GM12878 (cell line): ENCODE results near the gene REM1. TPM values are rescaled to one million over a fixed set of nuclear protein-coding genes. Genes with fewer than 3 reads are reported as not detected.

Source experiments
- ASH2L ChIP-seq: fragments of 300-600, 200-600 bp; sonication (generic); IDR thresholded peaks from 2 replicates; pipeline ENCODE4 v1.6.1; 2017; ENCODE audit warnings: low read depth, mild to moderate bottlenecking, borderline replicate concordance
- BCLAF1 ChIP-seq: fragments of 450-650 bp; IDR thresholded peaks from 2 replicates; pipeline ENCODE4 v1.6.1; 2017; ENCODE audit warnings: antibody characterized with exemption, mild to moderate bottlenecking, moderate library complexity
- CBFB ChIP-seq: IDR thresholded peaks from 2 replicates; pipeline ENCODE4 v1.6.1; 2016; ENCODE audit warnings: antibody characterized with exemption, low read depth
- CREM ChIP-seq: IDR thresholded peaks from 2 replicates; pipeline ENCODE4 v1.6.1; 2014; ENCODE audit warnings: antibody characterized with exemption, low read depth
- EED ChIP-seq: sonication (generic); IDR thresholded peaks from 2 replicates; pipeline ENCODE4 v1.6.1; 2016; ENCODE audit warnings: antibody characterized with exemption, low read depth
- EGR1 ChIP-seq, 2 experiments: IDR thresholded peaks; 1 replicate in 1 of 2; 2 replicates in 1 of 2; pipeline ENCODE4 v1.6.1; 2011 to 2012; ENCODE audit warnings: low read depth in 2 of 2, low read length in 2 of 2, borderline replicate concordance in 1 of 2, mild to moderate bottlenecking in 1 of 2, moderate library complexity in 1 of 2
- ELK1 ChIP-seq: IDR thresholded peaks from 2 replicates; pipeline ENCODE4 v1.6.1; 2012; ENCODE audit warnings: low read depth, low read length, improper control_type of control experiment
- EZH2 ChIP-seq: IDR thresholded peaks from 2 replicates; pipeline ENCODE4 v1.6.1; 2012; ENCODE audit warnings: low read depth, mild to moderate bottlenecking, control low read depth, inconsistent platforms, low read length, borderline replicate concordance; ENCODE audit not compliant: control insufficient read depth
- FOS ChIP-seq: IDR thresholded peaks from 3 replicates; pipeline ENCODE4 v1.6.1; 2011; ENCODE audit warnings: borderline replicate concordance; ENCODE audit not compliant: insufficient read length; ENCODE audit errors: extremely low read depth
- IKZF2 ChIP-seq, 2 experiments: fragments of 450-650 bp; IDR thresholded peaks; 2 replicates each; pipeline ENCODE4 v1.6.1; 2017; ENCODE audit warnings: mild to moderate bottlenecking in 2 of 2, moderate library complexity in 2 of 2
- NR2C2 ChIP-seq: IDR thresholded peaks from 2 replicates; pipeline ENCODE4 v1.6.1; 2011; ENCODE audit warnings: borderline replicate concordance, low read depth; ENCODE audit not compliant: control insufficient read depth, insufficient read length
- POLR2A ChIP-seq: IDR thresholded peaks from 2 replicates; pipeline ENCODE4 v1.6.1; 2011; ENCODE audit warnings: low read depth, mild to moderate bottlenecking, low read length
- RB1 ChIP-seq: fragments of 450-650 bp; formaldehyde crosslinking; IDR thresholded peaks from 2 replicates; pipeline ENCODE4 v1.6.1; 2017; ENCODE audit warnings: mild to moderate bottlenecking, borderline replicate concordance
- RELA ChIP-seq: fragments of 450-650 bp; IDR thresholded peaks from 2 replicates; pipeline ENCODE4 v1.8.0; 2014; ENCODE audit warnings: borderline replicate concordance; ENCODE audit not compliant: partially characterized antibody
- REST ChIP-seq: IDR thresholded peaks from 2 replicates; pipeline ENCODE4 v1.6.1; 2012; ENCODE audit warnings: mild to moderate bottlenecking, low read depth, low read length
- STAT1 ChIP-seq: fragments of 450-650 bp; conservative IDR thresholded peaks from 2 replicates; pipeline ENCODE4 v1.6.1; 2014; ENCODE audit warnings: antibody characterized with exemption, mild to moderate bottlenecking
- TAF1 ChIP-seq: IDR thresholded peaks from 2 replicates; pipeline ENCODE4 v1.6.1; 2011; ENCODE audit warnings: mild to moderate bottlenecking, low read depth, low read length, borderline replicate concordance
- TBL1XR1 ChIP-seq: IDR thresholded peaks from 2 replicates; pipeline ENCODE4 v1.6.1; 2012; ENCODE audit warnings: low read depth, low read length, improper control_type of control experiment
- YBX1 ChIP-seq: fragments of 450-650 bp; IDR thresholded peaks from 2 replicates; pipeline ENCODE4 v1.6.1; 2016; ENCODE audit warnings: antibody characterized with exemption
- ZNF274 ChIP-seq: IDR thresholded peaks from one replicate; pipeline ENCODE4 v1.8.0; 2011; ENCODE audit not compliant: insufficient read length, insufficient read depth
- ZNF384 ChIP-seq: IDR thresholded peaks from 2 replicates; pipeline ENCODE4 v1.6.1; 2012; ENCODE audit warnings: low read depth, mild to moderate bottlenecking, low read length, improper control_type of control experiment, borderline replicate concordance
- polyA plus RNA-seq, 11 experiments: library from polyadenylated mRNA; depleted of rRNA in 4 of 11; unstranded in 6 of 11; stranded (reverse) in 5 of 11; fragments of >200 nt; fragmentation: Nextera tagmentation in 4 of 11; fragmentation: Illumina TruSeq in 1 of 11; extraction: Ambion mirVana in 4 of 11; extraction: Trizol in 1 of 11; gene quantifications; 1 replicate in 1 of 11; 2 replicates in 10 of 11; pipeline versions ENCODE4 v1.2.1 to v1.2.3, GENCODE V29; 2011 to 2016; ENCODE audit warnings: inconsistent platforms in 2 of 11, missing spikeins in 2 of 11, low read depth in 1 of 11
- total RNA-seq, 4 experiments: library from RNA; depleted of rRNA in 3 of 4; stranded (reverse); fragments of >200 nt in 3 of 4; fragmentation: Illumina TruSeq in 1 of 4; extraction: Trizol in 1 of 4; gene quantifications; 2 replicates each; pipeline versions ENCODE4 v1.2.1 to v1.2.3, GENCODE V29; 2013 to 2021
- TF ChIP-seq, protein P1 (sequence below): IDR thresholded peaks from 2 replicates; pipeline ENCODE4 v1.6.1; 2012; ENCODE audit warnings: low read depth, low read length, improper control_type of control experiment

Gene REM1
- total and polyA plus RNA-seq, 10 of the 15 experiments (the other 5 are each of a cell fraction or from before 2014, with no cell fraction given), result not detected

DNA sequence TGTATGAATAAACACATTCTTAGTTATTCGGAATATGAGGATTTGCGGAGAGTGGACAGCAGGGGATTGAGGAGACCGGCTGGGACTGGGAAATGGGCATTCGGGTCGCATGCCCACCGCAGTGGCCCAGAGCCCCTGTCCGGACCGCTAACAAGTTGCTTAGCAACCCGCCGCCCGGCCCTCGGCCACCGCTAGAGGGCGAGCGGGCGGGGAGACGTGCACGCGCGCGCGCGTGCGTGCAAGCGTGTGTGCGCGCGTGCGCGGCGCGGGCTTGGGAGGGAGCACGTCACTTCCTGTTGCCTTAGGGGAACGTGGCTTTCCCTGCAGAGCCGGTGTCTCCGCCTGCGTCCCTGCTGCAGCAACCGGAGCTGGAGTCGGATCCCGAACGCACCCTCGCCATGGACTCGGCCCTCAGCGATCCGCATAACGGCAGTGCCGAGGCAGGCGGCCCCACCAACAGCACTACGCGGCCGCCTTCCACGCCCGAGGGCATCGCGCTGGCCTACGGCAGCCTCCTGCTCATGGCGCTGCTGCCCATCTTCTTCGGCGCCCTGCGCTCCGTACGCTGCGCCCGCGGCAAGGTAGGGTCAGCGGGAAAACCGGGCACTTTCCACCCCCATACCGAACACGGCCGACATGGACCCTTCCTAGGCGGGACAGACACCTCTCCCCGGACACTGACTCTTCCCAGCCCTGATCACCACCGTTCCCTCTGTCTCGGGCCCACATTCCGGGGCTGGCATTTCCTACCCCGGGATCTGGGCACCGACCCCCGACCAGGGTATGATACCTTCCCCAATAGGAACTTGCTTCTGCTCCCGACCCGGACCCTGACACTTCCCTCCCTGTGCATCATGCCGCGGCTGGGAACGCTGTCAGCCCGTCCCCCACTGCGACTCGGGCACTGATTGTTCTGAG, 39.3 kb downstream of the REM1 start, which contains the start of gene HM13 (continued):
- TF ChIP-seq REST (no peak), ELK1 (peak; percentile 59), ZNF384 (no peak), STAT1 (0 out of 2 replicates have a peak, but pooled peaks have one; percentile 17), FOS (no peak), EED (peak; percentile 42; the same call in 1 of the 2 replicates), TAF1 (peak; percentile 68; the same call in 1 of the 2 replicates), EZH2 (no peak), TBL1XR1 (no peak), ASH2L (0 out of 2 replicates have a peak, but pooled peaks have one; percentile 36), POLR2A (peak; percentile 100), CREM (peak; percentile 89), YBX1 (no peak), ZNF274 (no peak), IKZF2 (IDR thresholded peaks at IDR 0.05) (peak in 1 of 2 experiments; percentile 15; a peak in 1 of 4 replicates), CBFB (no peak), EGR1 (IDR thresholded peaks at IDR 0.05; ENCODE audit: borderline replicate concordance in 1 of 2, low read depth in 2 of 2, low read length in 2 of 2) (no peak), NR2C2 (no peak), BCLAF1 (no peak), RELA (peak; percentile 77), RB1 (peak; percentile 77; the same call in 1 of the 2 replicates)
- TF ChIP-seq, protein P1, sequence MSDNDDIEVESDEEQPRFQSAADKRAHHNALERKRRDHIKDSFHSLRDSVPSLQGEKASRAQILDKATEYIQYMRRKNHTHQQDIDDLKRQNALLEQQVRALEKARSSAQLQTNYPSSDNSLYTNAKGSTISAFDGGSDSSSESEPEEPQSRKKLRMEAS, result peak; percentile 78; the same call in 1 of the 2 replicates
